Erythroblast (primary cell): ENCODE measurements around the gene ESF1.

Source experiments
- GATA1 ChIP-seq: IDR thresholded peaks from 2 replicates; pipeline ENCODE4 v1.6.1; 2011; ENCODE audit warnings: low read depth, mild to moderate bottlenecking, control low read depth, low read length, moderate library complexity
- POLR2A ChIP-seq: IDR thresholded peaks from 2 replicates; pipeline ENCODE4 v1.6.1; 2011; ENCODE audit warnings: mild to moderate bottlenecking, low read length

DNA sequence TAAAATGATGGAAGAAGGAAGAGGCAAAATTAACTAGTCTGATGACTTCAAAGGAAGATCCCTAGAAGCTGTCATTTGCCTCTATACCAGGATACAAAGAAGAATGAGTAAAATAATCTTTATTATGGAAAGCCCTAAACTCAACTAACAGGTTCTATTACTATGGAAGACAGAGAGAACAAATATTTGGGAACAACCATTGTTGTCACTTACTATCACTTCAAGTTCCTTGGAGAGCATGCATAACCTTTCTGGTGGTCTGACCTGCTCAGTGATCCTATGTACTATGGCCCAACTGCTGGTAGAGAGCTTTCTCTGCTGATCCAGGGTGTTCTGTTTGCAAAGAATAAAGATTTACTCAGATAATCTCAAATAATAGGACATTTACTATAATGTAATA is 83.2 kb downstream of the ESF1 start:
- no peak for TF ChIP-seq POLR2A
- TF ChIP-seq GATA1, result no peak
